CD4-positive, alpha-beta T cell treated with Interleukin-6 for 4 hours (primary cell): ENCODE results near the gene TNK2.
"Not testable (repeated sequence)": the region's sequence is repeated elsewhere in the genome, so short reads cannot be mapped to it uniquely, and the experiment has no call there.

Source experiments
- DNase-seq: peaks from one replicate; pipeline ENCODE4 v3.0.0-alpha.2; 2020; ENCODE audit warnings: mixed read lengths

The TNK2 gene

DNA sequence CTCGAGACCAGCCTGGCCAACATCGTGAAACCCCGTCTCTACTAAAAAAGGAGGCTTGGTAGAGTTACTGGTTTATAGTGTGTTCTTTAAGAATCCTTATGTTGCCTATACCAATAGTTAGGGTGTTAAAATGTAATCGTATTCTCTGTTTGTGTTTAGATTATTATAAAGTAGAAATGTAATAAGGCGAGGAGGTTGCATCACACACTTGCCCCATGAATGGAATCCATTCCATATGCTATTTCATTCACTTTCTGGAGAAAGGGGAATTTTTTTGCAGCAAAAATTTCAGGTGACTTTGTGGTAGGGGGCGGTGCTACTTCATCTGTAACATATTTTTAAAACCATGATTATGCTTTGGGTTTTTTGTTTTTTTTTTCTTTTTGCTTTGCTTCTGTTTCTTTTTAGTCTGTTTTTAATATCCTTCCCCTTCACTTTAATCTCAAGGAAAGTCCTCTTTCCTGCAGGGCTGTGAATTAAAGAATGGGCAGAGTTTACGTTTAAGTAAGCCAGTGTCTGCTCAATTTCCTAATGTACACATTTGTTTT lies 63.6 kb downstream of the TNK2 start:
- no peak for DNase-seq

DNA sequence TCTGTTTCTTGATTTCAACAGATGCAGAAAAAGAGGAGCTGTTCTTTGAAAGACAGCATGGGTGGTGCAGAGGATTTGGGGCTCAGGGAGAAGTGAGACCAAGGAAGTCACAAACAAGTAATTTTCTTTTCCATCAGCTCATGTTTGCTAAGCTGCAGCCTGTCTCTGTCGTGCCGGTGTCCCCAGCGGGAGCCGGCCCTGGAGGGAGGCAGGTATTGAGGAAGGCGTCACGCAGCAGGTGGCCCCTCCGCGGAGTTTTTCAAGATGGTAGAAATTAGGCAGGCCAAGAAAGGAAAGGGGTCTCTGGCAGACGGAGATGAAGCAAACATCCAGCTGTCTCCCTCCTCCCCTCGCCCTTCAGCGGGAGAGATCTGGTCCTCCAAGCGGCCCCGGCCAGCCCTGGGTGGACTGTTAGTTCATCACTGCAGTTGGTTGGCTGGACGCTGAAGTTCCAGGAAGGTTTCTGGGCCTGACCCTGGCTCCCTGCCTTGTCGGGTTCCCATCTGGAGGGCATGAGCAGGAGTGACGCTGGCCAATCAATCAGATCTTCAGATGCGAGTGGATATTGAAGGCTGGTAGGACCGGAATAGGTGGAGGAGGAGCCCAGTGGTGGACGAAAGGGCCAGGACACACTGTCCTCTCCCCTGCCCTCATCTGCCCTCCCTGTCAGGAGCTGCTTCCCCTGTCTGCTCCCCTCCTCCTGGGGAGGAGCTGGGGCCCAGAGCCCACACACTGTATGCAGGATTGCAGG lies 68.9 kb downstream of the TNK2 start:
- DNase-seq, result no peak

DNA sequence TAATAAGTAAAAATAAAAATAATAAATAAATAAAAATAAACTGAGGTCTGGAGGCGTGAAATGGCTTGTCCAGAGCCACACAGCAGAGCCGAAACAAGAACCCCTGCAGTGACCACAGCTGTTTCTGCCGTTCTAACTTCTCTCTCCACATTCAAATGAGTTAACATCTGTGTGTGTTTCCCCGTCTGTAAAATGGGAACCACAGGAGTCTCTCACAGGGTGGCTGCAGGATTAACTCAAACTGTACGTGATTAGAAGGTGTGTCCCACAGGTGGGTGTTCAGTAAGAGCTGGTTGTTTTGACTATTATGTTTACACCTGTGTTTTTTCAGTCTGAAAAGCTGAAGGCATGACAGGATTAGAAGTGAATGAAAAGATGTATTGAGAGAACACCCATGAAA lies 69.6 kb downstream of the TNK2 start:
- DNase-seq, result no peak

DNA sequence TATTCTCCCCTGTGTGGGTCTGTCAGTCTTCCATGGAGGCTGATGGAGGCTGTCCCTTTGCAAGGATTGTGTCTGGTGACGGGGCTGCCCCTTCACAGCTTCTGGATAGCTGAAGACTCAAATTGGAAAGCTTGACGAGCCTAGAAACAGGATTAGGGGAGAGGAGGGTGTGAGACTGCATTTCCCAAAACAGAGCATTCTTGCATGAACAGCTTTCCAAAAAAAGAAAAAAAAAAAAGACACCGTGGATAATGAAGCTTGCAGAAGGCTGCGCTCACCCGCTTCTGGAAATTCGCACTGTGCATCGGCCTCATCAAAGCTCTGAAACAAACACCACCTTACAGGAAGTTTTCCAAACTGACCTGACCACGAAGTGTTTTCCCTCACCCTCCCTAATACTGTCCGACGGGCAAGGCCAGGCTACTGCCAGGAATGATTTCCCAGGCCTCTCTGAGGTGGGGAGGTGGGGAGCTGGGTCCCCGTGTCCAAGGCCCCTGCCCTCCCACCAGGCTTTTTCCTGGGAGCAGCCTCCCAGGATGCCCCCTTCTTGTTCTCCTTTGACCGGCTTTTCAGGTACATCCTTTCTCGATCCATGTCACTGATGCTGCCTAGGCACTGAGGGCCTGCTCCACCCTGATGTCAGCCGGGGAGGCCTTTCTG lies 71.7 kb downstream of the TNK2 start:
- no peak for DNase-seq

DNA sequence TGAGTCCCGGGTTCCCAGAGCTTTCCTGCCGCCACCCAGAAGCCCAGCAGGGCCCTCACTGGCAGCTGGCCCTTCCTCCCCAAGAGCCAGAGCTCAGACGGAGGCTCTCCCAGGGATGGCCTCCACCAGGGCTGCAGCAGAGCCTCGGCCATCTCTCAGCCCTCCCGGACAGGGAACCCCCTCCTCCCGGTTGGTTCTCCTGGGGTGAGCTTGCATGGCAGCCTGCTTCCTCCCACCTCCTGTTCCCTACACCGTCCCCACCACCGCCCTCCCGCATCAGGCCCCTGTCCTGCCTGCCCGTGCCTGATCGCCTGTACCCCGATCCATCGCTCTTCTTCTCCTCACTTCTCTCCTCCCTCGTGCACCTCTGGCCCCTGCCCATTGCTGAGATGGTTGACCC lies 72.6 kb downstream of the TNK2 start:
- DNase-seq, result no peak

DNA sequence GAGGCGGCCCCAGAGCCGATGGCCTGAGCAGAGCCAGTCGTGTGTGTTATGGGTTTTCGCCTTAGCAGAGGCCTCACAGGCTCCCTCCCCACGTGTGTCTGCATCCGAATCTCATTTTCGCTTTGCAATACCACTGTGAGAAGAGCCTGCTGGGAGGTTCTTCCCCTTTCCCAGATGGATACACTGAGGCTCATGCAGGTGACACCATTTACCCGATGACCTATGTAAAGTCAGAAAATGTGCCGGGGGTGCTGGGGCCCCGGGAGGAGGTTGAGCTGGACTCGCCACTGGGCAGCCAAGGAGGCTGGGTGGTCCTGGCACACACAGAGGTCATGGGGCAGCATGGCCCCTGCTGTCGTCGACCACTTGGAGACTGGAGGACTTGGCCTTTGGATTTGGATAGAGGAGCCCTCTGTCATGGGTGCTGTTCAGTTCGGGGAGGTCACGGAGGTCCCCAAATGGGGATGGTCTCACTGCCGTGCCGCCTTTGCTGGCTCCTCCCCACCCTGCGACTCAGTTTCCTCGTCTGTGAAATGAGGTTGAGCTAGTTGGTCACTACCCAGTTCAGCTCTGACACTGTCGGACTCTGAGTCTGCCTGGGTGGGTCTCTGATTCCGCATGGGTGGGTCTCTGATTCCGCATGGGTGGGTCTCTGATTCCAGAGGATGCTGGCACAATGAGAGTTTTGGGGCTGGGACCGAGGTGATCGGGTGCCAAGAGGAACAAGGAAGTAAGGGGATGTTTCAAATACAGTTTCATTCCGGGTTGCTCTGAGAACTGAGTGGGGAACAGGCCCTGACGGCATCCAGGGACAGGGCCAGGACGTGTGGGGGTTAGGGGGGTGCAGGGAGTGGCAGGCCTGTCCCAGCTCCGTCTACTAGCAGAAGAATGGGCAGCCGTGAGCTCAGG lies 73.4 kb downstream of the TNK2 start:
- no peak for DNase-seq

DNA sequence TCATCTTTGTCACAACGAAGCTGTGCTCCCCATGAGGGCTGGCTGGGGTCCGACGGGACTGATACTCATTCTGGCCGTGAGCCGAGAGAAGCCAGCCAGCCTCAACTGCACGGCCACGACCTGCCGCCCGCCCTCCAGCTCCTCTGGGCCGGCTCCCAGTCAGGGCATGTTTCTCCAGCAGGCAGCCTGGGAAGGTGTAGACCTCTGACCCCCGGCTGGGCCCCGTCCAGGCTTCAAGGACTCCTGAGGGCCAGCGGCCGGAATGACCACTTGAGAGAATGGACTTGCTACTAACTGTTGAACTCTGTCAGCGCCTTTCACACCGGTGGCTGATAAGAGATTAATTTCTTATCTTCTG lies 78.5 kb downstream of the TNK2 start:
- DNase-seq, result no peak

DNA sequence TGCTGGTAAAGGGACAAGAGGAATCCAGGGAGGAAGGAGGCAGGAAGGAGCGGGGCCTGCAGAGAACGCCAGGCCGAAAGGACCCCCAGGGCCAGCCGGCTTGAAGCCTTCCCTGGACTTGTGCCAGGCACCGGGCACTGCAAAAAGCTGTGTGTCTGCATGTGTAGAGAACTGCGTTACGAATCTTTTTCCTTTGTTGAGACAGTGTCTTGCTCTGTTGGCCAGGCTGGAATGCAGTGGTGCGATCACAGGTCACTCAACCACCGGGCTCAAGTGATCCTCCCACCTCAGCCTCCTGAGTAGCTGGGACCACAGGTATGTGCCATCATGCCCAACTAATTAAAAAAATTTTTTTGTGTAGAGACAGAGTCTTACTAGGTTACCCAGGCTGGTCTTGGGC lies 79.6 kb downstream of the TNK2 start:
- no peak for DNase-seq

DNA sequence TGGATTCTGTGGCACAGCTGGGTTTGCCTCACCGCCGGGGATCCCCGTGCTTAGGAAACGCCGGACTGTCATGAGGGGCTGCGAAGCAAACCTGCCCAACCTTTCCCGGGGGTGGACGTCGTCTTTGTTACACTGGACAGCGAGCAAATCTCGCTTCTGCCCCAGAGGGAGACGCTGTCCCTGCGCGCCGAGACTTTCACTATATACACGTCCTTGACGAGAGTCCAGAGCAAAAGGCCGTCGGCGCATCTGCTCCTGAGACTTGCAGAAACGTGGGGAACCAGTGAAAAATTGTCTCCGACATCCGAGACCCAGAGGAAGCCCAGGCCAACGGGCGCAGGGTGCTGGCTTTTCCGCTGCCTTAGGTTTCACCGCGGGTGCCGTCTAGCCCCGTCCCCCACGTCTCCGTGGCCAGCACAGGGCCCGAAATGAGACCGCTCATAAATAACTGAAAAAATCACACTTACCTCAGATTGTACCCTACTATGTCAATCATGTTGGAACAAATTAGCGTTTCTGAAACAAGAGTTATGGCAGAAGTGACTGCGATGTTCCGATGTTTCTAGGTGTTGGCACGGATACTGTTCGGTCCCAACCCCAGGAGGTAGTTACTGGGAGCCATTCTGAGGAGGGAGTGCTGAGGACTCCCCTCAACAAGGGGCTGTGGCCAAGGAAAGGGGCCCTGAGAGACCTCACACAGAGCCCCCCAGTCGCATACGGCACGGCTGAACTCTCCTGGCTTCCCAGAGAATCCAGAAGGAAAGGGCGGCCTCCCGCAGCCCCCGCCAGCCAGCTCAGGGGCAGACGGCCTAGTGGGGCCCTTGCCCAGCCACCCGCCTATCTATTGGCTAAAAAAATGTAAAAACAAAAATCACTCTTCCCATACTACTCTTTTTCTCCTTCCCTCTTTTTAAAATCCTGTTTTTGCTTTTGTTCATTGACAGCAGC lies 82.2 kb downstream of the TNK2 start:
- no peak for DNase-seq

DNA sequence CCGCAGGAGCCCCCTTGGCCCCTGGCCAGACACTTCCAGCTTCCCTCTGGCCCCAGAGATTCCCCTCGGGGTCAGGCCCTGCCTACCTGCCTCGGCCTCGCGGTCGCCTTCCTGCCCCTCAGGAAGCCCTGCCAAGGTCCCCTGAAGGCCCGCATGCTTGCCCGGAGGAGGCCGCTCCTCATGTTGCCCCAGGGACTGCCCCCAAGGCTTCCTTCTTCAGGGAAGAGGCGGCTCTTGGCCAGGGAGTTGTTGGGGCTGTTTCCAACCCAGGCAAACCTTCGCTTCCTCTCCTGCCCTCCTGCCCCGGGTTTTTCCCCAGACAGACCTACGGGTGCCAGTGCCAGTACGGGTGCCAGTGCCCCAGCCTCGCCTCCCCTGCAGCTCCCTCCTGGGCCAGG lies 83.2 kb downstream of the TNK2 start:
- DNase-seq, result no peak

DNA sequence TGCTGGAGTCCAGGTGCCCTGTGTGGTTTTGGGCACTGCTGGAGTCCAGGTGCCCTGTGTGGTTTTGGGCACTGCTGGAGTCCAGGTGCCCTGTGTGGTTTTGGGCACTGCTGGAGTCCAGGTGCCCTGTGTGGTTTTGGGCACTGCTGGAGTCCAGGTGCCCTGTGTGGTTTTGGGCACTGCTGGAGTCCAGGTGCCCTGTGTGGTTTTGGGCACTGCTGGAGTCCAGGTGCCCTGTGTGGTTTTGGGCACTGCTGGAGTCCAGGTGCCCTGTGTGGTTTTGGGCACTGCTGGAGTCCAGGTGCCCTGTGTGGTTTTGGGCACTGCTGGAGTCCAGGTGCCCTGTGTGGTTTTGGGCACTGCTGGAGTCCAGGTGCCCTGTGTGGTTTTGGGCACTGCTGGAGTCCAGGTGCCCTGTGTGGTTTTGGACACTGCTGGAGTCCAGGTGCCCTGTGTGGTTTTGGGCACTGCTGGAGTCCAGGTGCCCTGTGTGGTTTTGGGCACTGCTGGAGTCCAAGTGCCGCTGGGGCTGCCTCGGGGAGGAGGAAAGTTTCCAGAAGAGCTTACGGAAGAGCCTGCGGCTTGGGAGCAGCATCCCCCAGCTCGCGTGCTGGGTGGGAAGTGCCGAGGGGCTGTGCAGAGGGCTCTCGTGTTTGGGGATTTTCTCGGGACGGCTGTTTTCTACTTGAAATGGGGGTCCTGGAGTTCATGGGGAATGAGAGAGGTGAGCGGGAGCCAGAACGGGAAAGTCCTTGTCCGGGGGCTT lies 83.7 kb downstream of the TNK2 start:
- not testable (repeated sequence) for DNase-seq

DNA sequence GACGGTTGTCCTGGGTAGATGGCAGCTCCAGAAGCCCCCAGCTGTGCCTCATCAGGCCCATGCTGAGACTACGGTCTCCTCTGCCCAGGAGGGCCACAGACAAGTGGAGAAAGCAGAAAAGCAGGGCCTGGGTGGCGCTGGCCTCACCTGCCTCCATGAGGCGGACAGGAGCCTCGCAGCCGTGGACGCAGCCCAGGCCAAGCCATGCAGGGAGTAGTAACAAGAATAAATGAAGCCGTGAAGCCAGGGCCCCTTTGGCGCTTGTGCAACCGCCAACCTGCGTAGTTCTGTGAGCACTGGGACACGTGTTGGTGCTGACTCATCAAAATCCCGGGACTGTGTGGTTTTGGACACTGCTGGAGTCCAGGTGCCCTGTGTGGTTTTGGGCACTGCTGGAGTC lies 84.4 kb downstream of the TNK2 start:
- no peak for DNase-seq

DNA sequence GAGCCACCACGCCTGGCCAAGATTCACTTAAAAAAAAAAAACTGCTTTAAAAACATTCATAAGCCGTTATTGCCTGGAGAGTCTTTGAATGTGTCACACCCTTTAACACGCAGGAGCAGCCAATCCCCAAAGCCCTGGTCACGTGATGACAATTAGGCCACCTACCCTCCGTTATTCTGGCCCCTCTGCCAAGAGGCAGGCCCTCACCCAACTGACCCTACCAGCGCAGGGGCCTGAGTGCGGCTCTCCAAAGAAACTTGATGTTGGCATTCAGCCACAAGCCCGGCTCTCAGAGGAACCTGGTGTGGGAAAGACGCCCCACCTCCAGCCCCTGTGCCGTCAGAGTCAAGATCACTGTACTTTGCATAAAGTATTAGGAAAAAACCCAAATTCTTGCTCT lies 85.1 kb downstream of the TNK2 start:
- DNase-seq, result no peak

DNA sequence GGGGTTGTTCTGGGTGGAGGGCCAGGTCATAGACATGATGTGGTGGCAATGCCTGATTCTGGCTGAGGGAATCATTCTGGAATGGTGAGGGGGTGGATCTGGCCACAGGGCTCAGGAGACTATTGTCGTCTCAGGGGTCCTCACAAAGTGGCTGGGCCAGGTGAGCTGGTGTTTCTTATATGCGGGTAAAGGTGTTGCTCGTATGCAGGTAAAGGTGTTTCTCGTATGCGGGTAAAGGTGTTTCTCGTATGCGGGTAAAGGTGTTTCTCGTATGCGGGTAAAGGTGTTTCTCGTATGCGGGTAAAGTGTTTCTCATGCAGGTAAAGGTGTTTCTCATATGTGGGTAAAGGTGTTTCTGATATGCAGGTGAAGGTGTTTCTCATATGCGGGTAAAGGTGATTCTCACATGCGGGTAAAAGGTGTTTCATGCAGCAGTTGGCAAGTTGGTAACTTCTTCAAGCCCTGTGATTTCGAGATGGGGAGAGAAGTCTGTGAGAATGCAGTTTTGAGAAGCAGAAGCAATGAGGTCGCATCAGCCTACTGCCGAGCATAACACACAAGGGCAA lies 86.1 kb downstream of the TNK2 start:
- DNase-seq, result no peak

DNA sequence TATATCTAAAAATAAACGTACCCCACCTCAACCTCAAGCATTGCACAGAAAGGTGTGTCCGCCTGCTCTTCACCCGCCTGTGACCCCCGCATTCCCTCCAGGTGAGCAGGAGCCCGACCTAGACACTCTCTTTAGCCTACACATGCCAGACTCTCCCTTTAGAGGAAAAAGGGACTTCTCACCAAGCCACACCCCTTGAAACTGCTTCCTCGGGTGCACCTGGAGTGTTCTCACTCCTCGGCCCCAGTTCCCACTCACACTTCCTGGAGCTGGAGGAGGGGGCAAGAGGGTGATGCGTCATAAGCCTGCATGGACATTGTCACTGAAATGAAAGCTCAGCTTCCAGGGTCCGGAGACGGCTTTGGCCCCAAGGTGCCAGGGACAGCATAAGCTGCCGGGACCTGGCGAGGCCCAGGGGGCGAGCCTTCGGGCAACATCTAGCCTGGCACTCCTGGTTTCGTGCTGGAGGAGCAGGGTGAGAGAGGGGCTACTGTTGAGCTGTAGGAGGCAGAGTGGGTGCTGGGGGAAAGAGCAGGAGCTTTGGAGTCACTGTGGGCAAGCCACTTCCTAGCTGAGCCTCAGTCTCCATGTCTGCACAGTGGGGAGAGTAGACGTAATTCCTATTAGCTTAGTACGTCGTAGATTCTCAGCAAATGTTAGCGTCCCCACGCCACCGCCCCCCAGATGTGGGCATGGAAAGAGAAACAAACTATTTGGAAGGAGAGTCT lies 86.8 kb downstream of the TNK2 start:
- DNase-seq, result no peak

DNA sequence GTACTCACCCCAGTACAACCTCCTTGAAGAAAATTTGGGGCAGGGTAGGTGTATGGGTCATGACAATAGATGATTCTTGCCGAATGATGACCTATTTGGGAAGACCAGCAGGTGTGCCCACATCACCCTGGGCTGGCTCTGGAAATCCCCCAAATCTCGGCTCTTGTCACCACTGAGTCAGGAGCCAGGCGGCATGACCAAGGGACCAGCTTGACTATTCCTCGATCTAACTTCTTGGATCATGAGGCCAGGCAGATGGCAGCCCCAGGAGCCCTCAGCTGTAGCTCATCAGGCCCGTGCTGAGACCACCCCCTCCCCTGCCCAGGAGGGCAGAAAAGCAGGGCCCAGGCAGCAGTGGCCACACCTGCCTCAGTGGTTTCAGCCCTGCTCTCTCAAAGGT lies 87.5 kb downstream of the TNK2 start:
- DNase-seq, result no peak

DNA sequence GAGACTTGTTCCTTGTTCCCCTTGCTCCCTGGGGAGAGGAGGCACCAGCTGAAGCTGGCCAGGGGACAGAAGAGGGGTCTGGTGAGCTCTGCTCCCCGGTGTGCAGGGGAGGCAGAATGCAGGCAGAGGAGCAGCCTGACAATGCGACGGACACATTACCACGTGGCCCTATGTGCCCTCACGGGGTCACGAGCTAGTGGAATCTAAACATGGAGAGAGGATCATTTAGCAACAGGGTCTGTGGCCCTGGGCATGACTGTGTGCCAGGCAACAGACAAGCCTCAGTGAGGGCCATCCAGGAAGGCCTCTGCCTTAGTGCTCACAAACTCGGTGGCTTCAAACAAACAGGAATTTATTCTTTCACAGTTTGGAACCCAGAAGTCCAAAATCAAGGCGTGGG lies 88.2 kb downstream of the TNK2 start:
- no peak for DNase-seq

DNA sequence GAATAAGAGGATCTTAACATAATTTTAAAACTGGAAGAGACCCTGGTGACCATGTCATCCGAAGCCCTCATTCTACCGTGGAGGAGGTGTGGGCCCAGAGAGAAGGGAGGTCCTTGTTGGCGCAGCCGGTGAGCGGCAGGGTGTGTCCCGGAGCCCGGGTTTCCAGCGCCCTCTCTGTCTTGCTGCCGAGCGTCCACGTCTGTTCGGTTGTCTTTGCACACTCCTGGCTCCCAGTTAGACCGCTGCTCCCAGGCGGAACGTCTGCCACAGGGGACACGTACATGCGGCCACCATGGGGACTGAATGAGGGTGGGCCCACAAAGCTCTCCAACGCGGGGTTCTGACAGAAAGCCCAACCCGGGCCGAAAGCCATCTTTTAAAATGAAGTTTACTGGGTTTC lies 90.0 kb downstream of the TNK2 start:
- no peak for DNase-seq

DNA sequence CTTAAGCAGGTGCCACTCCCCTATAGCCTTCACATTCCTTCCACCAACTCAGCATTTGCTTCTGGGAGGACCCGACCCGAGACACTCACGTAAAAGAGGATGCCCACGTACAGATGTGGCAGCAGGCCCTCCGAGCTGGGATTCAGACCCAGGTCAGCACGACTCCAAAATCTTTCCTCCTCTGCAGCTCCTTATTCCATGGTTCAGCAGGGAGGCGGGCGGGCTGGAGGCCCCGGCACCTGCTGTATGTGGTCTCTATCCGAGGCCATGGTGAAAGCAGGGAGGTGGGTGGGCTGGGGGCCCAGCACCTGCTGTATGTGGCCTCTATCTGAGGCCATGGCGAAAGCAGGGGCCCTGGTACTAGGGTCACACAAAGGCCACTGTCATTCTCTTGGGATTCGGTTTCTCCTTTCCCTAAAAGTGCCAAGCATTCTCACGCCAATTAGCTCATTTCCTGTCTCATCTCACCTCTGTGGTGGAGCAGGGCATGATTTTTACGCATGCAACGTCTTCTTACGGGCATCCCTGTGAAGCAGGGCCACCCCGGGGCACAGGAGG lies 90.7 kb downstream of the TNK2 start:
- no peak for DNase-seq

DNA sequence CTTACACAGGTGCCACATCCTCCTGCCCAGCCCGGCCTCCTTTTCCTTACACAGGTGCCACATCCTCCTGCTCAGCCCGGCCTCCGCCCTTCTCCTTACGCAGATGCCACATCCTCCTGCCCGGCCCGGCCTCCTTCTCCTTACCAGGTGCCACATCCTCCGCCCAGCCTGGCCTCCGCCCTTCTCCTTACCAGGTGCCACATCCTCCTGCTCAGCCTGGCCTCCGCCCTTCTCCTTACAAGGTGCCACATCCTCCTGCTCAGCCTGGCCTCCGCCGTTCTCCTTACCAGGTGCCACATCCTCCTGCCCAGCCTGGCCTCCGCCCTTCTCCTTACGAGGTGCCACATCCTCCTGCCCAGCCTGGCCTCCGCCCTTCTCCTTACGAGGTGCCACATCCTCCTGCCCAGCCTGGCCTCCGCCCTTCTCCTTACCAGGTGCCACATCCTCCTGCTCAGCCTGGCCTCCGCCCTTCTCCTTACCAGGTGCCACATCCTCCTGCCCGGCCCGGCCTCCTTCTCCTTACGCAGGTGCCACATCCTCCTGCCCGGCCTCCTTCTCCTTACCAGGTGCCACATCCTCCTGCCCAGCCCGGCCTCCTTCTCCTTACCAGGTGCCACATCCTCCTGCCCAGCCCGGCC lies 92.0 kb downstream of the TNK2 start:
- DNase-seq, result not testable (repeated sequence)
